ENCODE measurements around the gene MACC1.
A peak's percentile ranks its signal among the peaks of the same experiment; 100 is the strongest.

MACC1 gene

GRCh38 chr7:20217193-20217948 is at the start of gene MACC1:
TSS of gene MACC1 (minus strand) at chr7:20217384. CDS start at chr7:20161862, 55,522 bp downstream.
- DNase-seq (ENCODE audit: low spot score): no peak

- DNase-seq (ENCODE audit: low spot score): no peak
Measured at GRCh38 chr7:20264623-20265022, 47.4 kb upstream of the MACC1 start.

DNA sequence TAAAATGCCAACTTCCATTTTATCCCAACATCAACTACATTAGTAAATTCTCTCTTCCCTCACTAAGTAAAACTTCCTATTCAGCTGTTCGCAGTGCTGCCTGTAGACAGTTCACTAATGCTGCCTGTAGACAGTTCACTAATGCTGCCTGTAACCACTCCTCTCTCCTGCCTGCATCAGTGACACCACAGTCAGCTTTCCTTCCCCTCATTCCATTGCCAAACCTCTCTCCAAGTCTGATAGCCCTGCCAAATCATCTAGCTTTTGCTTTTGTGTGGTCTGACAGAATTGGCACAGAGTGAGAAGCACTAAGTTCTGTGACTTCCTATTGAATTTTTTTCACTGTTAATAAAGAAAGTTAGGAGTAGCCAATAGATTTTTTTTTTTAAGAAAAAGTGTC is 43.0 kb upstream of the MACC1 start:
- DNase-seq (ENCODE audit: low spot score): peak; percentile 11

- no peak for DNase-seq (ENCODE audit: low spot score)
Measured at GRCh38 chr7:20257212-20257611, 40.0 kb upstream of the MACC1 start.

- DNase-seq (ENCODE audit: low spot score): no peak
Measured at GRCh38 chr7:20249920-20250319, 32.7 kb upstream of the MACC1 start.

DNA sequence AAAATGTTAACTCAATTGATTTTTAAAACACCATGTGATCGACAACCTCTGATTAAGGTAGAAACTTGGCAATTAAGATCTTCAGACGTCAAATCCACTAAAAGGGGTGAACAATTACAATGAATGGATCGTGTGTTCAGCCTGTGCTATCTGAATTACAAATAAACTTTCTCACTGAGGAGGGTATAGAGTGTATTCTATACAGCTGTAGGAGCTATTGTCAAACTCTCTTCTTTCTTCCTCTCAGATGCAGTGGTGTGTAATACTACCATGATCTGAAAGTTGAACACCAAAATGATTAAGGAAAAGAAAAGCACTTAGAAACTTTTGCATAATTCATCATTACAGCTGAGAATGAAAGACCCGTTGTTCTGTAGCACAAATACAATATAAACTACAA is 32.2 kb upstream of the MACC1 start:
- no peak for DNase-seq (ENCODE audit: low spot score)

- no peak for DNase-seq (ENCODE audit: low spot score)
Measured at GRCh38 chr7:20246236-20246635, 29.1 kb upstream of the MACC1 start.

GRCh38 chr7:20244334-20245120 is 27.3 kb upstream of the MACC1 start:
- no peak for DNase-seq (ENCODE audit: low spot score)

DNA sequence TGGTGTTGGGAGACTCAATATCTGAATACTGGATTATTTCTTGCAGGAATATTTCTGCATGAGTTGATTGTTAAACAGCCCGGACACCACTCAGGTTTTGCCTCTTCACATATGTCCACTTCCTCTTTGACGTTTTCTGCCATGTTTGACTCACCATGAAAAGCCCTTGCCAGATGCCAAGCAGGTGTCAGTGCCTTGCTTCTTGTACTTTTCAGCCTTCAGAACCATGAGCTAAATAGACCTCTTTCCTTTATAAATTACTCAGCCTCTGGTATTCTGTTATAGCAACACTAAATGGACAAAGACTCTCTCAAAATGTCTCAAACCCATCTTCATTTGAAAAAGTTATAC is 24.7 kb upstream of the MACC1 start:
- DNase-seq (ENCODE audit: low spot score): no peak

DNA sequence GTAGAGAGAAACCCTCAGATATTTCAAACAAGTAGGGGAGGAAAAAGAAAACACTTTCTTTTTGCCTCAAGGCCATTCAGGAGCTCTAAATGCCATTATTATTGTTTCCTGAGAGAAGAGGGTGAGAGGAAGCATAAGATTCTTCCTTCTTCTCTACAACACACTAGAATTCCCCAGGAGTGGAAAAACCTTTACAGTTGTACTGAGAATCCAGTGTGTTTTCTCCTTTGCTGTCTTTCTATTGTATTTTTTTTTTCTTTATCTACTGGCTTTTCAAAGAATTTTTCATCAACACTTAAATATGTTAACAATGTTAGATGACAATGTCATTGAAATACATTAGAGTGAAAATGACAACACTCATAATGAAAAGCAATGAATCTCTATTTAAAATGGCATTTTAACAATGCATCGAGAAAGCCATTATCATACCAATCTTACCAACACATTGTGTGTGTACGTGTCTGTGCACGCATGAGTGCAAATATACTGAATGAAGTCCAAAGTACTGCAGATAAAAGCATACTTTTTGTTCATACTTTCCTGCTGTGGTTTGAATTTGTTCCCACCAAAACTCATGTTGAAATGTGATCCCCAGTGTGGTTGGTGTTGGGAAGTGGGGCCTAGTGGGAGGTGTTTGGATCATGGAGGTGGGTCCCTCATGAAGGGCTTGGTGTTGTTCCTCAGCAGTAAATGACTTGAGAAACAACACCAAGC is 24.2 kb upstream of the MACC1 start:
- peak; percentile 40 for DNase-seq (ENCODE audit: low spot score)

DNA sequence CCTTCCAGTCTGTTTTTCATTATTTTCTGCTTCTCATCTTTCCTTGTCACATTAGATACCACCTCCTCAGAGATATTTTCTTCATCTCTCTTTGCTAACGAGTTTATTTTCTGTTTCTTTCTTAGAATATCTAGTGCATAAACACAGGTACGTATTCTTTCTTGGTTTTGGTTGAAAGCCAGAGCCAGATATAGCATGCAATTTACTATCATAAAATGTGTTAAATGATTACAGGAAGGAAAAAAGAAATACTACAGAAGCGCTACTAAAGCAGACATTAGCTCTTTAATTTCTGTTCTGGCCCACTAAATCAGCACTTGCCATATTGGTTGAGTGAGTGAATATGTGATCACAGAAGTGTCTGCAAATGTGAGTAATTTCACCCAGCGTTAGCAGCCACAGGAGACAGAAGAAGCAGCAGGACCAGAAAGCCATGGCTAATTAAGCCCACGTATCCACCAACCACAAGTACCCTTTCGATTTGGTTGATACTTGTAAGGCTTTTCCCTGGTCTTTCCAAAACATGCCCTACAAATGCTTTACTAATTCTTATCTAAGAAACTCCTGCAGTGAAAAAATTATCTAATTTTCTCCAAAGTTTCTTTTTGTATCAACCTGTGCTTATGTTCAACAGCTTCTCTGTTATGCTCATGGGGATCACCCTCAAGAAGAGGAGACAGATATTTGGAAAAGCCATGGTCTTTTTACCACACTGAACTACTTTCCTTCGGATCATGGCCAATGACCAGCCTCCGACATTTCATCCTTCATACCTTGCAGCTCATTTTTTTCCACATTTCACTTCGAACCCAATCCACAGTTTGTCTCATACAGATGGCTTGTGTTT is 23.1 kb upstream of the MACC1 start:
- no peak for DNase-seq (ENCODE audit: low spot score)

DNA sequence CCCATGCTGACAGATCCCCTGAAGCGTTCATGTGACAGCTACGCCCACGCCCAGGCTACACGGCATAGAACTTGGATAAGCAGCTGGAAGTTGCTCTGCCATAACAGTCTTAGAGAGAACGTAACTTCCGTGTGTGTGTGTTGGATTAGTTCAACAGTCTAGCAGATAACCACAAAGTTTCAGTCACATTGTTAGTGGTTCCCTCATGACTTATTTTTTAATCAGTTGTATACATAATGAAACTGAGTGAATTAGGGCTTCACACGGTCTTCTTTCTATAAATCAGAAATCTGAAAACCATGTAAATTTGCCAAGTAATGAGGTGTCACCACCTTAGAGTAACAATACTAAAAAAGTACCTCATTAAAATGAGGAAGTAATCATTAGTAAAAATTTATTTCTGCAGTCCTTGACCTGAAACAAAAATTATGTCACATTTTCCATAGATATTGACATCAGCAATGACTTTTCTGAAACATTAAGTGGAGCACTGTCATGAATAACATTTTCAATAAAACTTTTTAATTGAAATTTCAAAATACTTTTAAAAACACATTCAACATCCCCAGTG is 21.7 kb upstream of the MACC1 start:
- no peak for DNase-seq (ENCODE audit: low spot score)

- no peak for DNase-seq (ENCODE audit: low spot score)
Measured at GRCh38 chr7:20238194-20238753, 21.1 kb upstream of the MACC1 start.

GRCh38 chr7:20237464-20238193 is 20.4 kb upstream of the MACC1 start:
- DNase-seq (ENCODE audit: low spot score): no peak

DNA sequence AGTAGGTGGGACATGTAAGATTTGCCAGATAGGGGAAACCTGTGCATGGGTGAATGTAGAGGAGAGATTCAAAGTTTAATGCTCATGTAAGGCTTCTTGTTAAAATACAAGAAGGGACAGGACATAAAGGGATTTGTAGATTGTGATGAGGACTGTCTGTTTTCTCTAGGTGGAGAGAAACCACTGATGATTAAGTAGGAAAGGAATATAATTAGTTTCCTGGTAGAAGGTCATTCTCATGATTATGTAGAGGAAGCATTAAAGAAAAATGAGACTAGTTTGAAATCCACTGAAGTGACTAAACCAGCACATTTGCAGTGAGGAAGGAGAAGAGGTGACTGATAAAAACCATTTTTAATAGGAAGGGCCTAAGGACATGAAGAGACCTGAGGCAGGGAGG is 19.6 kb upstream of the MACC1 start:
- DNase-seq (ENCODE audit: low spot score): peak; percentile 16

- no peak for DNase-seq (ENCODE audit: low spot score)
Measured at GRCh38 chr7:20236043-20236442, 18.9 kb upstream of the MACC1 start.

- no peak for DNase-seq (ENCODE audit: low spot score)
Measured at GRCh38 chr7:20235288-20235687, 18.1 kb upstream of the MACC1 start.

GRCh38 chr7:20233362-20233761 is 16.2 kb upstream of the MACC1 start:
- DNase-seq (ENCODE audit: low spot score): no peak

DNA sequence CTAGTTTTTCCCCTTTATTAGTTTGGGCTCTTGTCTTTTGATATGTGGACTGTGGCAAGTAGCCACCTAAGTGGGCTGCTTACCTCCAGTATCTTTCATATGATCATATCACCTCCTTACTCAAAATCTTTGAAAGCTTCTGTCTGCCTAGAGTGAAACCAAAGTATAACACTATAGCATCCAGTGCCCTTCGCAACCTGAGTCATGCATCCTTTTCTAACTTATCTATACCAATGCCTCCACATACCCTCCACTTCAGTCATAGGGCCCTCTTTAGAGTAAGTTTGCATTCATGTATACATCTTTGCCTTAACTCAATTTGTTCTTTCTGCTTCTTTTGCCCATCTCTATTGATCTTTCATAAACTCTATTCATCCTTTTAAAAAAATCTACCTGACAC is 15.7 kb upstream of the MACC1 start:
- DNase-seq (ENCODE audit: low spot score): no peak

DNA sequence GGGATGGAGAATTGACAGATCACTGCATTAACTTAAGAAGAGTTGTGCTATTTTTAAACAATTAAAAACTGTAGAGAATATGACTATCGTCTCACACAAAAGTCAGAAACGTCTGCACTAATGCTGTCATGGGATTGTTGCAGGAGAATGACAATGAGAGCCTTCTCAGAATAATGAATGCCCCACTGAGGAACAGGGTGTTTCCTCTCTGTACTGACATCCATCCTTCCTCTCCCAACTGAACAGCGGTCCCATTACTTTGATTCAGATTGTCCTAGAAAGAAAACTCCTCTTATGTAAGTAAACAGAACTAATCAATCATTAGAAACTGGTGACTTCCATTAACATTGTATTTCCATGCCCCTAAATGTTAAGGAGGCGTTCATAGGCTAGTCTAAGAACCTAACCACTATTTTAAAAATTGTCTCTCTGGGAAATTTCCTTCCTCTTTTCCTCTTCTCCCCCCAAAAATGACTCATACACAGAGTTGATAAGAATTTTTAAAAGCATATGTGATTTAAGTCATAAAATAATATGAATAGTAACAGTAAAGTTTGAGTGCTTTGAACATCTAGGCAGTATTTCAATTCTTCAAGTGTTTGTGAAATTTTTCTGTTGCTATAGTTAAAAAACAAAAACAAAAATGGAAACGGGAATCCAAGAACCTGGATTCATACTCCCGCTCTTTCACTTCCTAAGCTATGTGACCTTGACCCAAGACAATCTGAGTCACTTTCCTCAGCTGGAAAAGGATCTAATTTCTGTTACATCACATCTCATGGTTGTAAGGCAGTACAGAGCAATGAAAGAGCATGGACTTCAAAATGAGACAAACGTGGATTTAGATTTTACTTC is 12.7 kb upstream of the MACC1 start:
- DNase-seq (ENCODE audit: low spot score): peak; percentile 62
